BE2C (cell line): Measurements from ENCODE around the gene ABCE1.
A peak's percentile ranks its signal among the peaks of the same experiment; 100 is the strongest.

Experiments
- DNase-seq: peaks from one replicate; pipeline ENCODE4 v3.0.0-alpha.2; 2020
- H3K27me3 ChIP-seq: fragments of 250-450 bp; sonication (Bioruptor Pico); 2 replicates; pipeline ENCODE4 v1.5.1; 2020; ENCODE audit warnings: mild to moderate bottlenecking
- H3K36me3 ChIP-seq: fragments of 250-450 bp; sonication (Bioruptor Pico); 2 replicates; pipeline ENCODE4 v1.5.1; 2020; ENCODE audit warnings: mild to moderate bottlenecking
- H3K4me1 ChIP-seq: fragments of 250-450 bp; sonication (Bioruptor Pico); 2 replicates; pipeline ENCODE4 v1.5.1; 2020
- H3K4me3 ChIP-seq: 2 replicates; pipeline ENCODE4 v1.5.1; 2011; ENCODE audit warnings: low read depth, low read length
- H3K9me3 ChIP-seq: fragments of 250-450 bp; sonication (Bioruptor Pico); 2 replicates; pipeline ENCODE4 v1.5.1; 2020
- CTCF ChIP-seq: IDR thresholded peaks from 2 replicates; pipeline ENCODE4 v1.5.1; 2012; ENCODE audit warnings: mild to moderate bottlenecking, low read depth, low read length

The ABCE1 gene

GRCh38 chr4:145098675-145099037, 545 bp downstream of the ABCE1 start:
- H3K9me3 ChIP-seq = no peaks in the 10 kb centered on the region
- H3K27me3 ChIP-seq = no peaks in the 10 kb centered on the region
- no peak for TF ChIP-seq CTCF
- H3K4me3 ChIP-seq = peak overlapping the region; percentile 93
- H3K4me1 ChIP-seq = no peaks in the 10 kb centered on the region
- H3K36me3 ChIP-seq = peaks cover 19% of the 10 kb centered on the region
- DNase-seq = peak; percentile 35

DNA sequence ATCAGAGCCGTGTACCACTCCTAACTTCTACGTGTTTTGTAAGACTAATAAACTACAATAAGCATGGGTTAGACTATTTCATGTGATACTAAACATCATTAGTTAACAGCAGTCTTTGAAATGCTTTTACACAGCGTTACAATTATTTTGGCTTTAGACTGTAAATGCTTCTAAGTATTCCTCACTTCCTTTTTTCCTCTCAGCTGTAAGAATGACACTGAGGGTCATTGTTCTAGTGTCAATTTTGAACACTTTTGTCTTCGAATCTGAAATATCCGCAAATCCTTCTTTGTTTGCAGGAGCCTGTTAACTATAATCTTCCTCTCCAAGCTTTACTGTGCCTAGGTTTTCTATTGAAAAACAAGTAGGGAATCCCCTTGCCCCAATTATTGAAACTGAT, 1.5 kb downstream of the ABCE1 start:
- Histone ChIP-seq H3K4me3 (peak overlapping the region; percentile 93), H3K27me3 (no peaks in the 10 kb centered on the region), H3K9me3 (no peaks in the 10 kb centered on the region), H3K36me3 (peaks cover 15% of the 10 kb centered on the region), H3K4me1 (no peaks in the 10 kb centered on the region)
- DNase-seq = no peak
- TF ChIP-seq CTCF = no peak

DNA sequence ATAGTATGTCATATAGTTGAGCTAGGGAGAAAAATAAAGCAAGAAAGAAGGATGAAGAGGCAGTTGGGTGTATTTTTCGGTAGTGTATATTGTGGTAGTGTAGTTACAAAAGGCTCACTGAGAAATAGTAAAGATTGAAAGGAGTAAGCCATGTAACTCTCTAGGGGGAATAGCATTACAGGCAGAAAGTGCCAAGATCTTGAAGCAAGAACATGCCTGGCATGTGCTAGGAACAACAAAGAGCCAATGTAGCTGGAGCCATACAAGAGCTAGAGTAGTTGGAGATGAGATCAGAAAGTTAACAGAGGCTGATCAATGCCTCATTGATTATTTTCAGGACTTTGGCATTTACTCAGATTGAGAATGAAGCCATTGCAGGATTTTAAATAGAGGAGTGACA, 3.0 kb downstream of the ABCE1 start:
- TF ChIP-seq CTCF = no peak
- DNase-seq = no peak

DNA sequence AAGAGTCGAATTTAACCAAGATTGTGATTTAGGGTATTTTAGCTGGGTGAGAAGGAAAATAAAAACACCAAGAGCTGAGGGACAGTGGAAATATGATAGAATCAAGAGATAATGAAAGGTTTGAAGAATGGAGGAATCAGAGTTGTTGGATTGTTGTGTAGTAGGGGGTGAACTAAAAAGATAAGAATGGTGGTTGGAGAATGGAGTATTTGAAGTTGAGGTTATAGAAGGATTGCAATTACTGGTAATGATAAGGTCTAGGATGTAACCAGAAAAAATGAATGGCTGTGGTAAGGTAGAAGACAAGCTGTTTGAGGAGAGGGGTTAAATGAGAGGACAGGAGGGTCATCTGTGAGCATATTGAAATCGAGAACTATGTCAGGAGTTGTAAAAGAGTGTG, 4.5 kb downstream of the ABCE1 start:
- H3K4me3 ChIP-seq = no peak overlapping the region
- no peaks in the 10 kb centered on the region for H3K27me3 ChIP-seq
- TF ChIP-seq CTCF = no peak
- no peaks in the 10 kb centered on the region for H3K4me1 ChIP-seq
- peaks cover 38% of the 10 kb centered on the region for H3K36me3 ChIP-seq
- no peaks in the 10 kb centered on the region for H3K9me3 ChIP-seq
- no peak for DNase-seq

More for the DNA sequence above, 3.0 kb downstream of the ABCE1 start:
- Histone ChIP-seq H3K27me3 (no peaks in the 10 kb centered on the region), H3K4me1 (no peaks in the 10 kb centered on the region), H3K9me3 (no peaks in the 10 kb centered on the region), H3K36me3 (peaks cover 23% of the 10 kb centered on the region), H3K4me3 (no peak overlapping the region)

DNA sequence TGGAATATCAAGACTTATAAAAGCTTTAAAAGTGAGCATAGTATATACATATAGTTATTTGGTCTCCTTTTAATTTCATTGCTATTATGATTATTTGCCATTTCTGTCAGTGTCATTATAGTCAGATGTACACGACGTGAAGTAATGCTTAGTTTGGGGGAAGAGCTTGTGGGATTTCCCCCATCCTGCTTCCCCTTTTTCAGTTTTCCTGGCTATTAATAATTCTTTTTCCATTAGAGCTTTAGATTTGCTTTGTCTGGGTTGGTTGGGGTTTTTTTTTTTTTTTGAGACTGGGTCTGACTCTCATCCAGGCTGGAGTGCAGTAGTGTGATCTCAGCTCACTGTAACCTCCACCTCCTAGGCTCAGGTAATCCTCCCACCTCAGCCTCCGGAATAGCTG, 5.4 kb downstream of the ABCE1 start:
- Histone ChIP-seq H3K27me3 (no peaks in the 10 kb centered on the region), H3K36me3 (peaks cover 47% of the 10 kb centered on the region), H3K9me3 (no peaks in the 10 kb centered on the region), H3K4me1 (no peaks in the 10 kb centered on the region), H3K4me3 (no peak overlapping the region)
- DNase-seq = no peak
- no peak for TF ChIP-seq CTCF

GRCh38 chr4:145107126-145107525, 9.0 kb downstream of the ABCE1 start:
- no peaks in the 10 kb centered on the region for H3K27me3 ChIP-seq
- H3K9me3 ChIP-seq = no peaks in the 10 kb centered on the region
- no peak overlapping the region for H3K4me3 ChIP-seq
- no peaks in the 10 kb centered on the region for H3K4me1 ChIP-seq
- no peak for TF ChIP-seq CTCF
- DNase-seq = no peak
- peaks cover 75% of the 10 kb centered on the region for H3K36me3 ChIP-seq
